ENCODE measurements around the gene ANKRD52. TPM values are rescaled to one million over a fixed set of nuclear protein-coding genes. Genes with fewer than 3 reads are reported as not detected.

The ANKRD52 gene
- total RNA-seq, 1 donor from 2014 or later: 60.3 TPM

- peaks cover 27% of the 10 kb centered on the region for H3K4me1 Mint-ChIP-seq (ENCODE audit: low read depth)
- no peak for TF ChIP-seq CTCF (IDR thresholded peaks at IDR 0.05; ENCODE audit: unreplicated experiment)
- H3K9me3 Mint-ChIP-seq (ENCODE audit: low read depth): no peaks in the 10 kb centered on the region
- peak overlapping the region; percentile 95 for H3K27ac Mint-ChIP-seq
- H3K36me3 Mint-ChIP-seq (ENCODE audit: insufficient read depth): peaks cover 4% of the 10 kb centered on the region
- H3K4me3 Mint-ChIP-seq (ENCODE audit: low read depth): peak overlapping the region; percentile 68
- H3K27me3 Mint-ChIP-seq: no peaks in the 10 kb centered on the region
- peak; percentile 57 for DNase-seq (ENCODE audit: low spot score, unreplicated experiment)
Measured at GRCh38 chr12:56230432-56231183, 27.6 kb downstream of the ANKRD52 start.

DNA sequence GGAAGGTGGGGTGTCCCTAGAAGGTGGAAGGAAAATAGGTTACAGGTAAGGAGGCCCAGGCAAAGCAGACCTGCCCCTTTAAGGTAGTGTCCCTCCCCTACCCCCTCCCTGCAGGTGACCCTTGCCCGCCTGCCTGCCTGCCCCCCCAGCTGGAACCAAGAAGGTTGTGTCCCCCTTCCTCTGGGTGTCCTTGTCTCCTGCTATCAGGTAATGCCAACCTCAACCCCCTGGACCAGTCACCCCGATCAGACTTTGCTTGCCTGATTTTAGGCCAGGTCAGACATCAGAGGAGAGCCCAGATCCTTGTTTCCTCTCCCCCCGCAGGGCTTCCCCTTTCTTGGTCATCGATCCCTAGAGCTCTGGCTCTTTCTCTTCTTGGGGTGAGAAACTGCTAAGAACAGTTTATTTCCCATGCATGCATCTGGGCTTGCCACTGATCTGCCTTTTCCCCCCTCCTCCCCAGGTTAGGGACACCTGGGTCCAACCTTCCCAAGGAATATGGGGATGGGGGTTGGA is 28.2 kb downstream of the ANKRD52 start, which contains the start of gene SLC39A5:
Gene SLC39A5, plus strand, starts transcription at position 136 of the 516 bp plus-strand sequence. CDS start 1,224 bp downstream, outside the sequence.
- H3K27ac Mint-ChIP-seq: peak within 1 kb of the TSS; percentile 95
- H3K27me3 Mint-ChIP-seq: no peaks in the 10 kb centered on the region
- no peak for TF ChIP-seq CTCF (IDR thresholded peaks at IDR 0.05; ENCODE audit: unreplicated experiment)
- peaks cover 4% of the 10 kb centered on the region for H3K36me3 Mint-ChIP-seq (ENCODE audit: insufficient read depth)
- no peak for DNase-seq (ENCODE audit: low spot score, unreplicated experiment)
- no peaks in the 10 kb centered on the region for H3K9me3 Mint-ChIP-seq (ENCODE audit: low read depth)
- peaks cover 32% of the 10 kb centered on the region for H3K4me1 Mint-ChIP-seq (ENCODE audit: low read depth)
- H3K4me3 Mint-ChIP-seq (ENCODE audit: low read depth): peak within 1 kb of the TSS; percentile 68

DNA sequence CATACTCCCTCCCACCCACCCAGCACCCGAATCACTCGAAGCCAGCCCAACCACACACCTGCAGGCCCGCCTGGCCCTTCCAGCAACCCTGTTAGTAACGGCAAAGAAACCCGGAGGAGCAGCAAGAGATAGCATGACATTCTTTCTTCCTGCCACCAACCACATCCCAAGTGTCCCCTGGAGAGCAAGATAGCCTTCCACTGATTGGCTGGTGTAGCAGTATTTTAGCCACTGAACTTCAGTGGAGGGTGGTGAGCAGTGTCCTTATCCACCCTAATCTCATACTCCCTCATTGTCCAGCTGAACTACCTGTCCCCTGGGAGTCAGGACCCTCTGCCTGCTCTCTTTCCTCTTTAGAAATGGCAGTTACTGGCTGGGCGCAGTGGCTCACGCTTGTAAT is 29.1 kb downstream of the ANKRD52 start:
- Mint-ChIP-seq H3K4me3 (ENCODE audit: low read depth) (no peak overlapping the region), H3K27ac (peak overlapping the region; percentile 74), H3K27me3 (no peaks in the 10 kb centered on the region), H3K36me3 (ENCODE audit: insufficient read depth) (peaks cover 4% of the 10 kb centered on the region), H3K4me1 (ENCODE audit: low read depth) (peaks cover 34% of the 10 kb centered on the region), H3K9me3 (ENCODE audit: low read depth) (no peaks in the 10 kb centered on the region)
- DNase-seq (ENCODE audit: low spot score, unreplicated experiment): no peak
- TF ChIP-seq CTCF (IDR thresholded peaks at IDR 0.05; ENCODE audit: unreplicated experiment): no peak

DNA sequence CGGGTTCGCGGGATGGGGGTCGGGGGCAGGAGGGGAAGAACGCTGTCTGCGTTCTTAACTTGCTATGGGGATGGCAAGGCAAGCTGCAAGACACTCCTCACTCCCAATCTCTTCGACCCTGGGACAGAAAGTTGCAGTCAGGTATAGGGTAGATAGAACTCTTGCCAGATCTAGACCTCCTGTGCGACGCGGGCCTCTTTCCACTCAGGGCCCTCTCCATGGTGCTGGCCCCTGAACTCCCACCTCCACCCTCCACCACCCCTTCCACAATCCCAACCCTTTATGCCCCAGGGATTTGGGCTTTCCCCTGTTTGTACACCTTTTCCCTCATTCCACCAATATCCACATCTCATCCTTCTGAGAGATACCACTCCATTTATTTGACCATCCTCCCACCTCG is 33.2 kb downstream of the ANKRD52 start:
- H3K9me3 Mint-ChIP-seq (ENCODE audit: low read depth): no peaks in the 10 kb centered on the region
- H3K36me3 Mint-ChIP-seq (ENCODE audit: insufficient read depth): peaks cover 4% of the 10 kb centered on the region
- H3K4me3 Mint-ChIP-seq (ENCODE audit: low read depth): peak overlapping the region; percentile 80
- H3K27ac Mint-ChIP-seq: peak overlapping the region; percentile 84
- H3K27me3 Mint-ChIP-seq: no peaks in the 10 kb centered on the region
- no peak for DNase-seq (ENCODE audit: low spot score, unreplicated experiment)
- TF ChIP-seq CTCF (IDR thresholded peaks at IDR 0.05; ENCODE audit: unreplicated experiment): no peak
- H3K4me1 Mint-ChIP-seq (ENCODE audit: low read depth): peaks cover 36% of the 10 kb centered on the region

- H3K36me3 Mint-ChIP-seq (ENCODE audit: insufficient read depth): peaks cover 4% of the 10 kb centered on the region
- H3K4me1 Mint-ChIP-seq (ENCODE audit: low read depth): peaks cover 31% of the 10 kb centered on the region
- TF ChIP-seq CTCF (IDR thresholded peaks at IDR 0.05; ENCODE audit: unreplicated experiment): peak; percentile 79
- H3K9me3 Mint-ChIP-seq (ENCODE audit: low read depth): no peaks in the 10 kb centered on the region
- DNase-seq (ENCODE audit: low spot score, unreplicated experiment): peak; percentile 96
- H3K27me3 Mint-ChIP-seq: no peaks in the 10 kb centered on the region
- H3K4me3 Mint-ChIP-seq (ENCODE audit: low read depth): peak within 1 kb of the TSS; percentile 80
- peak within 1 kb of the TSS; percentile 96 for H3K27ac Mint-ChIP-seq
Measured at GRCh38 chr12:56224102-56224701, 34.0 kb downstream of the ANKRD52 start, which contains the start of gene NABP2. NABP2 (plus strand) TSS chr12:56224342; CDS start chr12:56224857, 515 bp downstream.

Data from progenitor cell of endocrine pancreas (in vitro differentiated cells).